Left cardiac atrium (tissue), 4 donors: ENCODE results near the gene SLC35A4. TPM values are rescaled to one million over a fixed set of nuclear protein-coding genes. Genes with fewer than 3 reads are reported as not detected.
"Not testable (repeated sequence)": the region's sequence is repeated elsewhere in the genome, so short reads cannot be mapped to it uniquely, and the experiment has no call there.

Experiments used
- ATAC-seq, 2 donors: fragments of 200-7000 bp; cut with Tn5 transposase; one replicate each; pipeline ENCODE4 v1.9.1; 2020; ENCODE audit warnings: mild to moderate bottlenecking in 2 of 2, moderate library complexity in 2 of 2
- DNase-seq: peaks from one replicate; pipeline ENCODE4 v3.0.0-alpha.2; 2020
- intact Hi-C, 2 donors: fragments of 100-400 bp; cut with DNase I; formaldehyde crosslinking; loops; one replicate each; pipeline versions ENCODE4 v1.14.1 to v1.15.1; 2022 to 2023
- total RNA-seq, 2 donors: library from RNA; stranded (reverse); fragmentation: NEBNext Ultra II Directional; extraction: Animal tissue kit (Norgen Biotek cat#: 25700); gene quantifications; one replicate each; pipeline ENCODE4 v1.2.1, GENCODE V29; 2021
- donor health status: DM: no; HTN: yes; CAD: no.
- donor health status: DM: no; HTN: yes; CAD: no; lungs with severe emphysema.
- donor health status: DM: yes; HTN: yes; CAD: no.
- donor health status: Dilated cardiomyopathy.

Gene SLC35A4
- total RNA-seq, 2 donors from 2014 or later, result 70.3 to 79.3 TPM

DNA sequence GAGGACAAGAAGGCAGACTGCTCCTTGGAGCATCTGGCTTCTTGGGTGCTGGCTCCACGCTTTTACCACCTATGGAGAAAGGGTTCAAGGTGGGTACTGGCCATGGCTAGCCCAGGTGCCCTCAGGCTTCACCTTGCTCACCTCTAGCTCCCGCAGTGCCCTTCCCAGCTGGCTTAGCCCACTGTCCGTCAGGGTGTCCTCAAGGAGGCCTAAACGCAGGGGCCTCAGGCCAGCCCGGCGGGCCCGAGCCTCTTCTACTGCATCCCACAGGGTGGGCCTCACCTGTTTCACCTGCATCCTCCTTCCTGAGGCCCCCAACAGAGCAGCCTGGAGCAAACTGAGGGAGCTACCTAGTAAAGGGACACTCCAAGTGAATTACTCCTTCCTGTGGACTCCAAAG is 9.1 kb downstream of the SLC35A4 start:
- ATAC-seq (no peak), DNase-seq (no peak)
- intact Hi-C loops, result no loop called here

DNA sequence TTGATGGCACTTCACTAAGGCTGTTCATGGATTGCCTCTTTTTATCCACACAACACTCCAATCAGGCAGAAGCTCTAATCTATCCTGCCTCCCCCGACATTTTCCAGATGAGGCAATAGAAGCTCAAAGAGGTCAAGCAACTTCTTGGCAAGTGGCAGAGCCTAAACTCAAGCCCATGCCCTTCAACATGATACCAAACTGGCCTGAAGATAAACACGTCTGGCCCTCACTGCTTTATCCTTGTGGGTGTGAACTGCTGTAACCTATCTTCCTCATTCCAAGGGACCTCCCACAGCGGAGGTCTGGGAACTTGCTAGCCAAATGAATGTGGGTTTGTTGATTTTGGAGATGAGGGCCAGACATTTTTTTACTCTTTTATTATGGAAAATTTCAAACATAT is 9.5 kb downstream of the SLC35A4 start:
- intact Hi-C loops, result no loop called here
- DNase-seq, result no peak
- peak; percentile 73 to 88 for ATAC-seq

DNA sequence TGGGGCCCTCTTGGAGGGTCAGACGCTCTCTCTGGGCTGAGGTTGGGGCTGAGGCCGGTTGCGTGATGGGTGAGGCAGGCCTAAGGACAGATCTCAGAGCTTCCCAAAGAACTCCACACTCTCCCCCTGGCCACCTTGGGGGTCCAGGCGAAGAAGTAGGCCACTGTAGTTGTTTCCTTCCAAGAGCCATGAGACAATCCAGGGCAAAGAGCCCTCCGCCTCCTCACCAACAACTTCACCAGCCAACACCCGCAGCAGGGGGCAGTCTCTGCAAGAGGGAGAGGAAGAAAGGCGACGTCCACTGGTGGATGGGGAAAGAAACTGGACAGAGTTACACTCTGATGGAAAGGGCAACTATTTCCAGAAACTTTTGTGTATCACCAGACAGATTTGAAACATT is 10.7 kb downstream of the SLC35A4 start:
- ATAC-seq, result peak; percentile 56 to 60
- intact Hi-C loops, result no loop called here
- DNase-seq, result peak; percentile 57

DNA sequence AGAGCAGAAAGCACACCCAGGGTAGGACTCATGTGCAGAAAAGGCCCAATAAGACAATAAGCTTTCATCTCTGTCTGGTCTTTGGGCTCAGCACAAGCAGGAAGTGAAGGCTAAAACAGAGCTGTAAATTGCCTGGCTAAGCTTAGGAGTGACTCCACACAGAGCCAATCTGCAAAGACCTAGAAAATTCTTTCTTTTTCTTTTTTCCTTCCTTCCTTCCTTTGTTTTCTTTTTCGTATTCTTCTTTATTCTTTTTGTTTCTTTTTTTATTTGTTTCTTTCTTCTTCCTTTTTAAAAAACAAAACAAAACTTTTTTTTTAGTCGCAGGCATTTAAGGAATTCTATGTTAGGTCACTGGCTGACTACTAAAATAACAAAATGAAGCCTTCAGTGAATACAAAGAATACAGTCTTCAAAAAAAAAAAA is 12.2 kb downstream of the SLC35A4 start:
- DNase-seq (no peak), ATAC-seq (no peak)
- intact Hi-C loops, result no loop called here

DNA sequence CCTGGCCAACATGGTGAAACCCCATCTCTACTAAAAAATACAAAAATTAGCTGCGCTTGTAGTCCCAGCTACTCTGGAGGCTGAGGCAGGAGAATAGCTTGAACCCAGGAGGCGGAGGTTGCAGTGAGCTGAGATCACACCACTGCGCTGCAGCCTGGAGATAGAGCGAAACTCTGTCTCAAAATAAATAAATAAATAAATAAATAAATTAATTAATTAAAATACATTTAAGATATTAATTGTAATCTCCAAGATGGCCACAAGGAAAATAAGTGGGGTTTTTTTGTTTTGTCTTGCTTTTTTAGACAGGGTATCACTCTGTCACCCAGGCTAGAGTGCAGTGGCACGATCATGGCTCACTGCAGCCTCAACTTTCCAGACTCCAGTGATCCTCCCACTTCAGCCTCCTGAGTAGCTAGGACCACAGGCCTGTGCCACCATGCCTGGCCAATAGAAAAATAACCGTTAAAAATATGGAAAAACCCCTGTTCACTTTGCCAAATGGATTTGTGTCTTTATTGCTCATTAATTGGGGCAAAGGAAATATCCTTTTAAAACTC is 14.6 kb downstream of the SLC35A4 start:
- ATAC-seq, intact Hi-C loops, DNase-seq: not testable (repeated sequence)

DNA sequence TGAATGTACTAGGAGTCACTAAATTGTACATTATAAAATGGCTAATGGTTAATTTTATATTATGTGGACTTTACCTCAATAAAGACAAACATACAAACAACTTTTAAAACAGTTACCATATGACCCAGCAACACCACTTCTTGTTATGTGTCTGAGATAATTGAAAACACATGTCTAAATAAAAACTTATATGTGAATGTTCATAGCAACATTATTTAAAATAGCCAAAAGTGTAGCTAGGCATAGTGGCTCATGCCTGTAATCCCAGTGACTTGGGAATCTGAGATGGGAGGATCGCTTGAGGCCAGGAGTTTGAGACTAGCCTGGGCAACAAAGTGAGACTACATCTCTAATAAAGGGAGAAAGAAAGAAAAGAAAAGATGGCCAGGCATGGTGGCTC is 22.9 kb downstream of the SLC35A4 start:
- intact Hi-C loops, result no loop called here
- DNase-seq (no peak), ATAC-seq (no peak)

DNA sequence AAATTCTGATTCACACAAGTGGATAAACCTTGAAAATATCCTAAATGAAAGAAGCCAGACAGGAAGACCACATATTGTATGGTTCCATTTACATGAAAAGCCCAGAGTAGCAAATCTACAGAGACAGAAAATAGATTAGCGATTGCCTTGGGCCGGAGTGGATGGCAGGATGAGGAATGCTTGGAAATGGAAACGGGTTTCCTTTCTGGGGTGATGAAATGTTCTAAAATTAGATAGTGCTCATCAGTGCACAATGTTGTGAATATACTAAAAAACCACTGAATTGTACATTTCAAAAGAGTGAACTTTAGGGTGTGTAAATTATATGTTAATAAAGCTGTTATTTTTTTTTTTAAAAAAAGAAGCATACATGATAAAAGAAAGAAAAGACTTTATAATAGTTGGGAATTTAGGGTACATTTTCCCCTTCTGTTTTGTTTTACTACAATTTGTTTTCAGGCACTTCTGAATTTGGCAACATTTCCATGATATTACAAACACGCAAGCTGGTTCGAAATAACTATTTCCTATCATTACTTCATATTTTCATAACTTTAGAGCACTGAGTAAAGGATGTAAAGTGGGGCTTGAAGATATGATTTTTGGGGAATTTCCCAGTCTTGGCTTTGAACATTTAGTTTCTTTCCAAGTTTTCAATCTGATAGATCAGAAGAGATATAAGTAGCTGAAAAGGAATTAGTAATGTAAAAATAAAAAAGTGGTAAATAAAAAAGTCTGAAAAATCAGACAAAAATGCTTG is 23.9 kb downstream of the SLC35A4 start:
- ATAC-seq, result peak; percentile 47 to 67
- intact Hi-C loops, result no loop called here
- DNase-seq, result no peak

DNA sequence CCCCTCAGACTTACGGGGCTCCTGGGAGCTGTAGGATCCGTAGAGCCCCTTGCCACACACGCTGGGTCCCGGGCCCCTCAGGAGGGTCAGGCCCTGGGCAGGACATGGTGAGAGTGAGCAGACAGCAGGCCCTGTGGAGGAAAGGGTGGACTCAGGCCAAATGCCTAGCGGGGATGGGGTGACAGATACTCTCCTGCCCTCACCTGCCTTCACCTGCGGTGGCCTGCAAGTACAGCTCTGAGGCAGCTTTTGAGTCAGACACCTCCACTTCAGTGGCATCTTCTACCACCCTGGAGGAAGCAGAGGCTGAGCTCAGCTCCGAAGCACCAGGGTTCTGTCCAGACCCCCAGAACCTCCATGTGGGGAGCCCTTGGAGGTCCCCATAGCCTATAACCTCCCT is 26.2 kb downstream of the SLC35A4 start:
- no peak for ATAC-seq
- intact Hi-C loops, result no loop called here
- DNase-seq, result no peak

DNA sequence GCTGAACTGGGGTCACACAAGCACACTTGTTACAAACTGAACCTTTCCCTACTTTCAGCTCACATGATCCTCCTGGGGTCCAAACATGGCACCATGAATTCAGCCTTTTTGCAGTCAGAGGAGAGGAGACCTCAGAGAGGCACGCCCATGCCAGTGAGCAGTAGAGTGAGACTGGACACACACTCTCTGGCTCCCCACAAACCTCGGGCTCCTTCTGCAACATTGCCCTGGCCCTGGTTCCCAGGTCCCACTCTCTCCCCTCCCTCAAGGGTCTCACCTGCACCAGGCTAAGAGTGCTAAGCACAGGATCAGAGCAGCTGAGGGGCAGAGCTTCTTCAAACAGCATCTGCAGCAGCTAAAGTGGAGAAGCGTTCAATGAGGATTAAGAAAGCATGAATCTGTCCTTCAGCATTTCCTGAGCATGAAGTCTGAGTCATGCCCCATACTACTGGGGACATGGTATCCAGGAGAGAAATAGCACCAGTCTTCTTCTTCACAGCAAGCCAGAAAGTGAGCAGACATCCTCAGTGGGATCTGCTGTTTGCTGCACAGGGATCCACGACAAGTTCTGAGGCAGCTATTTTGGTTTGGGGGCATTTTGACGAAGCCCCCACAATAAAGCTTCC is 27.2 kb downstream of the SLC35A4 start:
- DNase-seq (no peak), ATAC-seq (peak in 1 of 2 donors; percentile 19)
- intact Hi-C loops, result no loop called here

DNA sequence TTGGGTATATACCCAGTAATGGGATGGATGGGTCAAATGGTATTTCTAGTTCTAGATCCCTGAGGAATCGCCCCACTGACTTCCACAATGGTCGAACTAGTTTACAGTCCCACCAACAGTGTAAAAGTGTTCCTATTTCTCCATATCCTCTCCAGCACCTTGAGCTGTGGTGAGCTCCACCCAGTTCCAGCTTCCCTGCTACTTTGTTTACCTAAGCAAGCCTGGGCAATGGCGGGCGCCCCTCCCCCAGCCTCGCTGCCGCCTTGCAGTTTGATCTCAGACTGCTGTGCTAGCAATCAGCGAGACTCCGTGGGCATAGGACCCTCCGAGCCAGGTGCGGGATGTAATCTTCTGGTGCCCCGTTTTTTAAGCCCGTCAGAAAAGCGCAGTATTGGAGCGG is 28.4 kb downstream of the SLC35A4 start:
- ATAC-seq, intact Hi-C loops, DNase-seq: not testable (repeated sequence)

DNA sequence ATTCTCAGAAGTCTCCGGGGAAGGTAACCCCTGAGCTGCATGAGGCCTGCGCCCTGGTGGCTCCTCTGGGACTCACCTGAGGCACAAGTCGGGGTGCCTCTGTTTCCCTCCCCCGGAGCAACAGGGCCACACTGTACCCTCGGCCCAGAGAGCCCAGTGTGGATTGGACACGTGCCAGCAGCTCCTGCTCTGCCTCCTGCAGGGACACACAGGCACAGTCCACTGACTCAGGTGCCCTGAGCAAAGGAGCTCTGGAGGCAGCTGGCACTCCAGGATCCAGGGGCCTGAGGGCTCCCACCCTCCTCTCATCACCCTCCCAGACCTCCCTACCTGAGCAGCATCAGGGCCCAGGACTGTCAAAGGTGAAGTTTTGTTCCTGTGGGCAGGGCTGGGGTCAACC is 29.5 kb downstream of the SLC35A4 start:
- DNase-seq (no peak), ATAC-seq (no peak)
- intact Hi-C loops, result no loop called here

DNA sequence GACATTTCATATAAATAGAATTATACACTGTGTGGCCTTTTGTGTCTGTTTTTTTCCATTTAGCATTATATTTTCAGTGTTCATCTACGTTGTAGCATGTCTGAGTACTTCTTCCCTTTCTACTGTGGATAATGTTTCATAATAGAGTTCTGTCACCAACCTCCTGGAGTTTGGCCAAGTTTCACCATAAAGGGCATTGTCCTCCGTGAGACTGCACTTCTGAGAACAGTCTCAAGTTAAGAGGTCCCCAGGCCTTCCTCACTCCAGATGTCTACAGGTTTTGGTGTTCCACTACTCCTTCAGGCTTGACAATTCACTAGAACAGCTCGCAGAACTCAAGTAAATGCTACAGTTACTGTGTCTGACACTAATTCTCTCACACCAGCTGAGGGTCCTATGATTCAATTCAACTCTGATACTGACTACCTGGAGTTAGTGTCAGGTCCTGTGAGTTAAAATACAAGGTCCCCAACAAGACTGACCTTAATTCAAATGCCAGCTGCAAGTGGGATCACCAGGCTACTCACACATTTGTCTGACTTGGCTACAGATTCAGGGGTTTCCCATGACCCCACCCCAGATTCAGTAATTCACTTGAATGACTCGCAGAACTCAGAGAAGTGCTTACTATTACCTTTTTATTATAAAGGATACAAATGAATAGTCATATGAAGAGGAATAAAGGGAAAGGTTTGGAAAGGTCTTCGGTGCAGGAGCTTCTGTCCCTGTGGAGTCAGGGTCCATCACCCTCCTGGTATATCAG is 31.1 kb downstream of the SLC35A4 start:
- intact Hi-C loops, result no loop called here
- peak; percentile 38 to 64 for ATAC-seq
- no peak for DNase-seq

DNA sequence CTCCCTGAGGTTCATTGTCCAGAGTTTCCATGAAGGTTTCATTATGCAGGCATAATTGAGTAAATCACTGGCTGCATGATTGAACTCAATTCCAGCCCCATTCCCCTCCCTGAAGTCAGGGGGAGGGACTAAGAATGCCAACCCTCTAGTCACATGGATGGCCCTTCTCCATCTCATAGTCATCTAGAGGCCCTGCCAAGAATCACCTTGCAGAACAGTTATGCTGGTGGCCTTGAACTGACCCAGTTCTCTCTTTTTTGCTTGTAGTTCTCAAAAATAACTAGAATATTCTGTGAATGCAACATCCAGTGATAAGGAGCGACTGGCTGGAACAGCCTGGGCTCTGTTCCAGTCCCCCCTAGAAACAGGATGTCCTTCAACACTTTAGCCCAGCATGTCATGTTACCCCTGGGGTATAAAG is 31.7 kb downstream of the SLC35A4 start:
- ATAC-seq (peak; percentile 57 to 82), DNase-seq (no peak)
- intact Hi-C loops, result no loop called here

DNA sequence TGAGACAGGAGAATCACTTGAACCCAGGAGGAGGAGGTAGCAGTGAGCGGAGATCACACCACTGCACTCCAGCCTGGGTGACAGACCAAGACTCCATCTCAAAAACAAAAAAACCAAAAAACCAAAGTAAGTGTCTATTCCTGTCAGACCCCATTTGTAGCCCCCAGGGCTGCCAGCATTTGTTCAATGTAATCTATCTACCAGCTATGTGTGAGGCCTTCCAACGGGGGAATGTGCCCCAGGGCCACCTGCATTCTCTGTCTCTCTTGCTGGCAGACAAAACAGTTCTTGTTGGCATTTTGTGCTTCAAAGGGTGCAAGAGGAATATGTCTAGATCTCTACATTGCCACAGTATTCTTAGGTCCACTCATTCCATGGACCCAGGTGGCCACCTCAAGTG is 34.2 kb downstream of the SLC35A4 start:
- intact Hi-C loops, result no loop called here
- ATAC-seq (no peak), DNase-seq (no peak)

DNA sequence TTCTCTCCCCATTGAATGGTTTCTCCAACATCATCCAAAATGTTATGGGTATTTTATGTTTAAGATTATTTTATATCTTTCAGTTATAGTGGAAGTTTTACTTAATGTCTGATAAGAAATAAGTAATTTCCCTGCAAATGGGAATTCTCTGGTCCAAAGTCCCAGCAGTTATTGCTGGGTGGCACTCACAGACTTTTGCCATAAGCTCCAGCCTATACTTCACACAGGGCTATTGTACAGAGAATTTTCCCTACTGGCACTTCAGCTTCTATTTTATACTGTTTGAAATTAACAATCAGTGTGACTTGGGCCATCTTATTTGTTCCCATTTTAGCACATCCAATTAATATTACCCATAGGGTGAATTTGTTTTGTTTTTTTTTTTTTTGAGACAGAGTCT is 35.5 kb downstream of the SLC35A4 start:
- ATAC-seq (no peak), DNase-seq (no peak)
- intact Hi-C loops, result no loop called here

DNA sequence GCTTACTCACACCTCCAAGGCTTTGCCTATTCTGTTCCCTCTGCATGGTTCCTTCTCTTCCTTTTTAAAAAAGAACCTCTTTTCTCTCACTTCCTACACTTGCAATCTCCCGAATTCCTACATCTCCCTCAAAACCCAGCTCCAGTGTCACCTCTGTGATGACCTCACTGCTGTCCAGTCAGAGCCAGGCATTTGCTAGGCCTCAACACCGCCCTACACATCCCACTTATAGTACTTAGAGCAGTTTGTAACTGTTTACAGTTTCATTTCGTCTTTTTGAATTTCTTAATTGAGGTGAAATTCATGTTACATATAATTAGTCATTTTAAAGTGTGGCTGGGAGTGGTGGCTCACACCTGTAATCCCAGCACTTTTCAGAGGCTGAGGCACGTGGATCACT is 37.5 kb downstream of the SLC35A4 start:
- intact Hi-C loops, result no loop called here
- peak in 1 of 2 donors; percentile 60 for ATAC-seq
- DNase-seq, result no peak

DNA sequence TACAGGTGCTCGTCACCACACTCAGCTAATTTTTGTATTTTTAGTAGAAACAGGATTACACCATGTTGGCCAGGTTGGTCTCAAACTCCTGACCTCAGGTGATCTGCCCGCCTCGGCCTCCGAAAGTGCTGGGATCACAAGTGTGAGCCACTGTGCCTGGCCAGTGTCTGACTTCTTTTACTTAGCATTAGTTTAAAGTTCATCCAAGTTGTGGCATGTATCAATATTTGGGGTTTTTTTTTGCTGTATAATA is 38.7 kb downstream of the SLC35A4 start:
- ATAC-seq, DNase-seq, intact Hi-C loops: not testable (repeated sequence)

DNA sequence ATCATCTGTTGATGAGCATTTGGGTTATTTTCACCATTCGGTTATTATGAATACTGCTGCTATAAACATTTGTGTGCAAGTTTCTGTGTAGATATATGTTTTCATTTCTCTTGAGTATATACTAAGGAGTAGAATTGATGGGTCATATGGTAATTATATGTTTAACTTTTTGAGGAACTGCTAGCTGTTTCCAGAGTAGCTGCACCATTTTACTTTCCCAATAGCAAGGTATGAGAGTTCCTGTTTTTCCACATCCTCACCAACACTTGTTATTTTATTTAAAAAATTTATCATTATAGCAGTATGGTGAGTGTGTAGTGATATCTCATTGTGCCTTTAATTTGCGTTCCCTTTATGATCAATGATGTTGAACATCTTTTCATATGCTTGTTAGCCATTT is 39.1 kb downstream of the SLC35A4 start:
- no peak for DNase-seq
- no peak for ATAC-seq
- intact Hi-C loops, result no loop called here

DNA sequence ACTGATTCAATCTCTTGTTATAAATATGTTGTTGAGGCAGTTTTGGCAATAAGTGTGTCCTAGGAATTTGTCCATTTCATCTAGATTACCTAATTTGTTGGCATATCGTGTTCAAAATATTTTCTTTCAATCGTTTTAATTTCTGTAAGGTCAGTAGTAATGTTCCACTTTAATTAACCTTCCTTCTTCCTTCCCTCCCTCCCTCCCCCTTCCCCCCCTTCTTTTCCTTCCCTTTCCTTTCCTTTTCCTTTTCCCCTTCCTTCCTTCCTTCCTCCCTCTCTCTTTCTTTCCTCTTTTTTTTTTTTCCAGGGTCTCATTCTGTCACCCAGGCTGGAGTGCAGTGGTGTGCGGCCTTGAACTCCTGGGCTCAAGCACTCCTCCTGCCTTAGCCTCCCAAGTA is 41.3 kb downstream of the SLC35A4 start:
- DNase-seq (no peak), ATAC-seq (no peak)
- intact Hi-C loops, result no loop called here

DNA sequence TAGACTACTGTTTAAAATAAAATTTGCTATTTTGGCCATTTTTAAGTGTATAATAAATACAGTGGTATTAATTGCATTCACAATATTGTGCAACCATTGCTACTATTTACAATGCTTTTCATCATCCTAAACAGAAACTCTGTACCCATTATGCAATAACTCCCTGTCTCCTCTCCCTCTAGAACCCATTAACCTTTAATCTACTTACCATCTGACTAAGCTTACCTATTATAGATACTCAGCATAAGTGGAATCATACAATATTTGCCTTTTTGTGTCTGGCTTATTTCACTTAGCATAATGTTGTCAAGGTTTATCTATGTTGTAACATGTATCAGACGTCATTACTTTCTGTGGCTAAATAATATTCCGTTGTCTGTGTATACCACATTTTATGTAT is 42.4 kb downstream of the SLC35A4 start:
- intact Hi-C loops, result no loop called here
- no peak for DNase-seq
- no peak for ATAC-seq
